BLaER1 (cell line): ENCODE measurements around the gene GALK1.

Source experiments
- H3K27ac ChIP-seq: shearing (Covaris generic); formaldehyde crosslinking; 2 replicates; pipeline ENCODE4 v1.8.1; 2022
- H3K27me3 ChIP-seq: shearing (Covaris generic); formaldehyde crosslinking; 2 replicates; pipeline ENCODE4 v1.8.1; 2022
- H3K36me3 ChIP-seq: shearing (Covaris generic); formaldehyde crosslinking; 2 replicates; pipeline ENCODE4 v1.8.1; 2022
- H3K4me1 ChIP-seq: shearing (Covaris generic); formaldehyde crosslinking; 2 replicates; pipeline ENCODE4 v1.8.1; 2022
- H3K4me2 ChIP-seq: shearing (Covaris generic); formaldehyde crosslinking; 2 replicates; pipeline ENCODE4 v1.8.1; 2022
- H3K4me3 ChIP-seq: shearing (Covaris generic); formaldehyde crosslinking; 2 replicates; pipeline ENCODE4 v1.8.1; 2022
- H3K9ac ChIP-seq: shearing (Covaris generic); formaldehyde crosslinking; 2 replicates; pipeline ENCODE4 v1.8.1; 2022
- H3K9me3 ChIP-seq: shearing (Covaris generic); formaldehyde crosslinking; 2 replicates; pipeline ENCODE4 v1.8.1; 2022
- H4K20me1 ChIP-seq: shearing (Covaris generic); formaldehyde crosslinking; 2 replicates; pipeline ENCODE4 v1.8.1; 2022
- Cebpa-rat ChIP-seq: shearing (Covaris generic); IDR thresholded peaks from 2 replicates; pipeline ENCODE4 v1.8.1; 2022

The GALK1 gene

GRCh38 chr17:75808905-75809621, 44.1 kb upstream of the GALK1 start:
- peak overlapping the region; percentile 30 for H3K4me2 ChIP-seq
- H3K9me3 ChIP-seq = no peaks in the 10 kb centered on the region
- H3K9ac ChIP-seq = 0 out of 2 replicates have a peak overlapping the region, but pooled peaks have one; percentile 43
- H3K4me1 ChIP-seq = peaks cover 19% of the 10 kb centered on the region
- no peak overlapping the region for H3K4me3 ChIP-seq
- H3K27ac ChIP-seq = peak overlapping the region; percentile 49; the same call in 1 of the 2 replicates
- H3K36me3 ChIP-seq = peaks cover 80% of the 10 kb centered on the region
- H3K27me3 ChIP-seq = no peaks in the 10 kb centered on the region
- no peak for TF ChIP-seq Cebpa-rat
- peaks cover 81% of the 10 kb centered on the region for H4K20me1 ChIP-seq

- Histone ChIP-seq H3K9me3 (no peaks in the 10 kb centered on the region), H4K20me1 (peaks cover 86% of the 10 kb centered on the region), H3K4me2 (peak overlapping the region; percentile 30), H3K27me3 (no peaks in the 10 kb centered on the region), H3K4me1 (peaks cover 19% of the 10 kb centered on the region), H3K4me3 (no peak overlapping the region), H3K27ac (peak overlapping the region; percentile 49; the same call in 1 of the 2 replicates), H3K9ac (0 out of 2 replicates have a peak overlapping the region, but pooled peaks have one; percentile 43), H3K36me3 (peaks cover 80% of the 10 kb centered on the region)
- TF ChIP-seq Cebpa-rat = no peak
Observed at GRCh38 chr17:75808549-75808904, 43.5 kb upstream of the GALK1 start.

- 0 out of 2 replicates have a peak overlapping the region, but pooled peaks have one; percentile 43 for H3K9ac ChIP-seq
- 0 out of 2 replicates have a peak overlapping the region, but pooled peaks have one; percentile 49 for H3K27ac ChIP-seq
- H3K27me3 ChIP-seq = no peaks in the 10 kb centered on the region
- H3K9me3 ChIP-seq = no peaks in the 10 kb centered on the region
- TF ChIP-seq Cebpa-rat = no peak
- no peak overlapping the region for H3K4me3 ChIP-seq
- peaks cover 79% of the 10 kb centered on the region for H3K36me3 ChIP-seq
- H3K4me1 ChIP-seq = peaks cover 19% of the 10 kb centered on the region
- H3K4me2 ChIP-seq = no peak overlapping the region
- peaks cover 93% of the 10 kb centered on the region for H4K20me1 ChIP-seq
Observed at GRCh38 chr17:75807861-75808260, 42.9 kb upstream of the GALK1 start.

GRCh38 chr17:75806822-75807500, 42.0 kb upstream of the GALK1 start:
- peaks cover 95% of the 10 kb centered on the region for H4K20me1 ChIP-seq
- H3K27me3 ChIP-seq = no peaks in the 10 kb centered on the region
- no peak overlapping the region for H3K27ac ChIP-seq
- peaks cover 78% of the 10 kb centered on the region for H3K36me3 ChIP-seq
- no peak for TF ChIP-seq Cebpa-rat
- no peak overlapping the region for H3K4me2 ChIP-seq
- no peak overlapping the region for H3K9ac ChIP-seq
- H3K4me1 ChIP-seq = peaks cover 19% of the 10 kb centered on the region
- no peak overlapping the region for H3K4me3 ChIP-seq
- no peaks in the 10 kb centered on the region for H3K9me3 ChIP-seq

GRCh38 chr17:75803883-75804282, 38.9 kb upstream of the GALK1 start:
- H3K9ac ChIP-seq = no peak overlapping the region
- no peaks in the 10 kb centered on the region for H3K27me3 ChIP-seq
- H3K4me3 ChIP-seq = no peak overlapping the region
- H3K27ac ChIP-seq = no peak overlapping the region
- no peaks in the 10 kb centered on the region for H3K9me3 ChIP-seq
- H4K20me1 ChIP-seq = peaks cover 94% of the 10 kb centered on the region
- peaks cover 14% of the 10 kb centered on the region for H3K4me1 ChIP-seq
- peaks cover 78% of the 10 kb centered on the region for H3K36me3 ChIP-seq
- H3K4me2 ChIP-seq = no peak overlapping the region
- no peak for TF ChIP-seq Cebpa-rat

GRCh38 chr17:75799402-75799801, 34.4 kb upstream of the GALK1 start:
- no peak for TF ChIP-seq Cebpa-rat
- H3K9ac ChIP-seq = no peak overlapping the region
- peaks cover 95% of the 10 kb centered on the region for H3K36me3 ChIP-seq
- H4K20me1 ChIP-seq = peaks cover 93% of the 10 kb centered on the region
- H3K4me3 ChIP-seq = no peak overlapping the region
- H3K27me3 ChIP-seq = no peaks in the 10 kb centered on the region
- H3K4me1 ChIP-seq = no peaks in the 10 kb centered on the region
- H3K4me2 ChIP-seq = no peak overlapping the region
- no peaks in the 10 kb centered on the region for H3K9me3 ChIP-seq
- H3K27ac ChIP-seq = no peak overlapping the region

- Histone ChIP-seq H3K9me3 (no peaks in the 10 kb centered on the region), H3K4me1 (no peaks in the 10 kb centered on the region), H3K9ac (no peak overlapping the region), H3K4me2 (no peak overlapping the region), H3K36me3 (peaks cover 97% of the 10 kb centered on the region), H3K27ac (no peak overlapping the region), H3K4me3 (no peak overlapping the region), H4K20me1 (peaks cover 91% of the 10 kb centered on the region), H3K27me3 (no peaks in the 10 kb centered on the region)
- no peak for TF ChIP-seq Cebpa-rat
Observed at GRCh38 chr17:75795820-75796607, 31.0 kb upstream of the GALK1 start.

GRCh38 chr17:75793460-75793859, 28.5 kb upstream of the GALK1 start:
- H3K27me3 ChIP-seq = no peaks in the 10 kb centered on the region
- H3K9ac ChIP-seq = no peak overlapping the region
- H4K20me1 ChIP-seq = peaks cover 94% of the 10 kb centered on the region
- H3K36me3 ChIP-seq = peaks cover 91% of the 10 kb centered on the region
- H3K4me1 ChIP-seq = no peaks in the 10 kb centered on the region
- H3K27ac ChIP-seq = no peak overlapping the region
- TF ChIP-seq Cebpa-rat = no peak
- no peak overlapping the region for H3K4me3 ChIP-seq
- H3K9me3 ChIP-seq = no peaks in the 10 kb centered on the region
- H3K4me2 ChIP-seq = no peak overlapping the region

GRCh38 chr17:75791254-75791653, 26.3 kb upstream of the GALK1 start:
- Histone ChIP-seq H3K4me1 (peaks cover 19% of the 10 kb centered on the region), H3K9me3 (no peaks in the 10 kb centered on the region), H3K4me2 (no peak overlapping the region), H3K27ac (no peak overlapping the region), H3K27me3 (no peaks in the 10 kb centered on the region), H3K9ac (no peak overlapping the region), H3K4me3 (no peak overlapping the region), H4K20me1 (peaks cover 79% of the 10 kb centered on the region), H3K36me3 (peaks cover 87% of the 10 kb centered on the region)
- no peak for TF ChIP-seq Cebpa-rat
